ENCODE data around the gene RAB11A. TPM values are rescaled to one million over a fixed set of nuclear protein-coding genes. Genes with fewer than 3 reads are reported as not detected.

Gene RAB11A
- polyA plus RNA-seq, 1 of the 3 experiments (the other 2 are of a cell fraction), result 352 TPM

- H3K79me2 ChIP-seq (ENCODE audit: insufficient read depth), result peaks cover 89% of the 10 kb centered on the region
- H4K20me1 ChIP-seq (ENCODE audit: insufficient read depth), result peaks cover 60% of the 10 kb centered on the region
- no peak overlapping the region for H3K27ac ChIP-seq (ENCODE audit: low read depth in 2 of 2, low read length in 1 of 2)
- H3K9me2 ChIP-seq, result no peaks in the 10 kb centered on the region
- peaks cover 0 to 5% of the 10 kb centered on the region in 2 experiments; a peak in 2 of 4 replicates for H3K4me1 ChIP-seq (ENCODE audit: control insufficient read depth in 1 of 2, insufficient read depth in 2 of 2, low read depth in 1 of 2, low read length in 1 of 2)
- no peak overlapping the region for H3K4me2 ChIP-seq
- no peak for DNase-seq
- H3F3A ChIP-seq (replicated peaks; ENCODE audit: insufficient read depth), result peaks cover 13% of the 10 kb centered on the region
- POLR2A ChIA-PET, result no interaction called here
- CTCF ChIA-PET, result interaction anchor here (1.1 to 1.8 kb wide), 2 partner anchors 10 to 11 kb away, joined by 3 to 6 read pairs; no protein-coding TSS in a partner anchor
- no peak overlapping the region for H3K9ac ChIP-seq
- H3K9me3 ChIP-seq, result no peaks in the 10 kb centered on the region
- no peak overlapping the region for H3K4me3 ChIP-seq (ENCODE audit: low read depth in 2 of 2, low read length in 1 of 2)
- no peak for TF ChIP-seq NFIC (IDR thresholded peaks at IDR 0.05; ENCODE audit: borderline replicate concordance)
- TF ChIP-seq REST (IDR thresholded peaks at IDR 0.05; ENCODE audit: low read depth, low read length), result no peak
- no peak for TF ChIP-seq SIN3A (IDR thresholded peaks at IDR 0.05; ENCODE audit: borderline replicate concordance, low read depth, low read length)
- no peak for TF ChIP-seq IRF3 (IDR thresholded peaks at IDR 0.05; ENCODE audit: low read depth, low read length)
- no peak for TF ChIP-seq RFX5 (IDR thresholded peaks at IDR 0.05; ENCODE audit: low read length)
- peaks cover 24 to 33% of the 10 kb centered on the region in 2 experiments for H3K36me3 ChIP-seq (replicated peaks in 1 of 2; ENCODE audit: control insufficient read depth in 1 of 2, insufficient read depth in 2 of 2, low read length in 1 of 2)
- H3K27me3 ChIP-seq (ENCODE audit: insufficient read depth), result no peaks in the 10 kb centered on the region
- H2AFZ ChIP-seq (ENCODE audit: low read depth), result no peak overlapping the region
Observed at GRCh38 chr15:65873256-65873655, 4.0 kb downstream of the RAB11A start.

GRCh38 chr15:65875458-65875857 is 6.2 kb downstream of the RAB11A start:
- Histone ChIP-seq H3K4me3 (ENCODE audit: low read depth in 2 of 2, low read length in 1 of 2) (no peak overlapping the region), H3K27me3 (ENCODE audit: insufficient read depth) (no peaks in the 10 kb centered on the region), H3K9ac (no peak overlapping the region), H3K27ac (ENCODE audit: low read depth in 2 of 2, low read length in 1 of 2) (no peak overlapping the region), H2AFZ (ENCODE audit: low read depth) (no peak overlapping the region), H3K36me3 (replicated peaks in 1 of 2; ENCODE audit: control insufficient read depth in 1 of 2, insufficient read depth in 2 of 2, low read length in 1 of 2) (peaks cover 38 to 51% of the 10 kb centered on the region in 2 experiments), H3K4me2 (no peak overlapping the region), H3K9me3 (no peaks in the 10 kb centered on the region), H3K4me1 (ENCODE audit: control insufficient read depth in 1 of 2, insufficient read depth in 2 of 2, low read depth in 1 of 2, low read length in 1 of 2) (peaks cover 0 to 5% of the 10 kb centered on the region in 2 experiments; a peak in 1 of 4 replicates), H4K20me1 (ENCODE audit: insufficient read depth) (peaks cover 60% of the 10 kb centered on the region), H3K79me2 (ENCODE audit: insufficient read depth) (peaks cover 86% of the 10 kb centered on the region), H3F3A (replicated peaks; ENCODE audit: insufficient read depth) (peaks cover 10% of the 10 kb centered on the region), H3K9me2 (no peaks in the 10 kb centered on the region)
- DNase-seq, result no peak
- no peak for TF ChIP-seq SMC3 (IDR thresholded peaks at IDR 0.05; ENCODE audit: low read depth, low read length)
- no peak for TF ChIP-seq MEF2A (IDR thresholded peaks at IDR 0.05; ENCODE audit: borderline replicate concordance, low read depth)
- no peak for TF ChIP-seq EP300 (IDR thresholded peaks at IDR 0.05; ENCODE audit: borderline replicate concordance in 1 of 2, low read depth in 1 of 2, low read length in 1 of 2)
- no peak for TF ChIP-seq RXRA (IDR thresholded peaks at IDR 0.05; ENCODE audit: borderline replicate concordance, low read depth)
- ChIA-PET POLR2A (no interaction called here), CTCF (interaction anchor here (0.9 kb wide), 1 partner anchor 13 kb away, joined by 4 read pairs; no protein-coding TSS in a partner anchor)
- WGBS (ENCODE audit: low lambda C conversion rate), result 96% methylated on average over 1 of the region's 1 CpG
